ENCODE data around the gene SOS1.

SOS1 gene

GRCh38 chr2:38978296-38978903 is 142.5 kb downstream of the SOS1 start:
- no peaks in the 10 kb centered on the region for H3K4me1 ChIP-seq (ENCODE audit: control insufficient read depth, insufficient read depth, low read length)
- CTCF ChIA-PET: interaction anchor here (0.6 kb wide), 1 partner anchor 9 kb away, joined by 3 read pairs; no protein-coding TSS in a partner anchor
- H3K36me3 ChIP-seq (ENCODE audit: control insufficient read depth in 2 of 2, insufficient read depth in 1 of 2, low read length in 2 of 2): no peaks in the 10 kb centered on the region
- POLR2A ChIA-PET: no interaction called here
- no peak overlapping the region for H3K27ac ChIP-seq (ENCODE audit: extremely low read depth, low read depth, low read length)
- no peak for TF ChIP-seq ZNF324 (tag by site-specific recombination; IDR thresholded peaks at IDR 0.05)
- TF ChIP-seq ZBTB49 (tag by site-specific recombination; IDR thresholded peaks at IDR 0.05; ENCODE audit: low read depth): no peak
- no peak for TF ChIP-seq EGR2 (tag by site-specific recombination; IDR thresholded peaks at IDR 0.05; ENCODE audit: low read depth)
- TF ChIP-seq ZBTB8A (tag by site-specific recombination; IDR thresholded peaks at IDR 0.05): no peak
- no peak for TF ChIP-seq BCL11B (tag by site-specific recombination; IDR thresholded peaks at IDR 0.05; ENCODE audit: low read depth)
- no peak for TF ChIP-seq ZNF274 (IDR thresholded peaks at IDR 0.05; ENCODE audit: low read length)
- no peak for TF ChIP-seq ZNF274 (tag by site-specific recombination; IDR thresholded peaks at IDR 0.05; ENCODE audit: borderline replicate concordance)
- no peak for TF ChIP-seq ZNF624 (tag by site-specific recombination; IDR thresholded peaks at IDR 0.05)
- TF ChIP-seq KLF9 (tag by site-specific recombination; IDR thresholded peaks at IDR 0.05; ENCODE audit: low read depth): no peak
- no peak for TF ChIP-seq ZNF394 (tag by site-specific recombination; IDR thresholded peaks at IDR 0.05; ENCODE audit: borderline replicate concordance)
- no peak for TF ChIP-seq ZNF146 (tag by site-specific recombination; IDR thresholded peaks at IDR 0.05)
- TF ChIP-seq ZNF114 (tag by site-specific recombination; IDR thresholded peaks at IDR 0.05): no peak
- no peak for TF ChIP-seq ZNF433 (tag by site-specific recombination; IDR thresholded peaks at IDR 0.05; ENCODE audit: low read depth)
- TF ChIP-seq ZFP3 (tag by site-specific recombination; IDR thresholded peaks at IDR 0.05; ENCODE audit: low read depth): no peak
- TF ChIP-seq PRDM1 (tag by site-specific recombination; IDR thresholded peaks at IDR 0.05): no peak
- TF ChIP-seq ZNF692 (tag by site-specific recombination; IDR thresholded peaks at IDR 0.05): no peak
- TF ChIP-seq ZNF488 (tag by site-specific recombination; IDR thresholded peaks at IDR 0.05): no peak
- TF ChIP-seq TCF7L2 (IDR thresholded peaks at IDR 0.05; ENCODE audit: borderline replicate concordance, low read depth, low read length): no peak
- no peaks in the 10 kb centered on the region for H3K9me3 ChIP-seq (ENCODE audit: control insufficient read depth, insufficient read depth, low read depth, low read length)
- H3K4me3 ChIP-seq (ENCODE audit: low read depth, low read length): no peak overlapping the region

GRCh38 chr2:38977047-38977446 is 143.8 kb downstream of the SOS1 start:
- ChIA-PET CTCF (no interaction called here), POLR2A (no interaction called here)
- H3K4me1 ChIP-seq (ENCODE audit: control insufficient read depth, insufficient read depth, low read length): no peaks in the 10 kb centered on the region
- TF ChIP-seq ZBTB17 (tag by site-specific recombination; IDR thresholded peaks at IDR 0.05) (no peak), ZNF549 (tag by site-specific recombination; IDR thresholded peaks at IDR 0.05) (no peak), ZBTB44 (tag by site-specific recombination; IDR thresholded peaks at IDR 0.05) (no peak), ZSCAN18 (tag by site-specific recombination; IDR thresholded peaks at IDR 0.05) (no peak), ZNF184 (tag by site-specific recombination; IDR thresholded peaks at IDR 0.05) (no peak), RBAK (tag by site-specific recombination; IDR thresholded peaks at IDR 0.05) (no peak), GLIS2 (tag by site-specific recombination; IDR thresholded peaks at IDR 0.05) (no peak), ZNF561 (tag by site-specific recombination; IDR thresholded peaks at IDR 0.05; ENCODE audit: borderline replicate concordance) (no peak), ZNF146 (tag by site-specific recombination; IDR thresholded peaks at IDR 0.05) (no peak)
- H3K27ac ChIP-seq (ENCODE audit: extremely low read depth, low read depth, low read length): no peak overlapping the region
- H3K4me3 ChIP-seq (ENCODE audit: low read depth, low read length): no peak overlapping the region
- no peaks in the 10 kb centered on the region for H3K36me3 ChIP-seq (ENCODE audit: control insufficient read depth in 2 of 2, insufficient read depth in 1 of 2, low read length in 2 of 2)
- H3K9me3 ChIP-seq (ENCODE audit: control insufficient read depth, insufficient read depth, low read depth, low read length): no peaks in the 10 kb centered on the region
